Measurements from ENCODE around the gene MEOX1.

- TF ChIP-seq CTCF (IDR thresholded peaks at IDR 0.05), result no peak
- TF ChIP-seq POLR2A (IDR thresholded peaks at IDR 0.05), result no peak
These were observed 27.1 kb downstream of the MEOX1 start for GRCh38 chr17:43634591-43635125.
